SJCRH30 (cell line): ENCODE data around the gene MTMR1. TPM values are rescaled to one million over a fixed set of nuclear protein-coding genes. Genes with fewer than 3 reads are reported as not detected.

Experiments
- DNase-seq, 2 experiments: peaks; one replicate each; pipeline ENCODE4 v3.0.0-alpha.2; 2015 to 2020
- H3K27ac ChIP-seq: fragments of 250-450 bp; sonication (Bioruptor Pico); 2 replicates; pipeline ENCODE4 v1.5.1; 2020; ENCODE audit warnings: mild to moderate bottlenecking, moderate library complexity
- H3K27me3 ChIP-seq: fragments of 250-450 bp; sonication (Bioruptor Pico); 2 replicates; pipeline ENCODE4 v1.5.1; 2020; ENCODE audit warnings: mild to moderate bottlenecking, moderate library complexity
- H3K36me3 ChIP-seq: fragments of 250-450 bp; sonication (Bioruptor Pico); 2 replicates; pipeline ENCODE4 v1.5.1; 2020; ENCODE audit warnings: mild to moderate bottlenecking, moderate library complexity
- H3K4me1 ChIP-seq: fragments of 250-450 bp; sonication (Bioruptor Pico); 2 replicates; pipeline ENCODE4 v1.5.1; 2020; ENCODE audit warnings: mild to moderate bottlenecking, moderate library complexity
- H3K4me3 ChIP-seq: fragments of 250-450 bp; sonication (Bioruptor Pico); 2 replicates; pipeline ENCODE4 v1.5.1; 2020; ENCODE audit warnings: mild to moderate bottlenecking, moderate library complexity
- H3K9me3 ChIP-seq: fragments of 250-450 bp; sonication (Bioruptor Pico); replicated peaks from 2 replicates; pipeline ENCODE4 v1.5.1; 2020; ENCODE audit warnings: mild to moderate bottlenecking, moderate library complexity
- total RNA-seq: library from RNA; depleted of rRNA; stranded (reverse); fragments of >200 nt; shearing (Covaris generic); gene quantifications from 2 replicates; pipeline ENCODE4 v1.2.3, GENCODE V29; 2014

MTMR1 gene
- total RNA-seq, 1 experiment from 2014 or later, result 26.3 TPM

- no peak for DNase-seq
- no peak overlapping the region for H3K4me3 ChIP-seq
- no peaks in the 10 kb centered on the region for H3K9me3 ChIP-seq
- no peaks in the 10 kb centered on the region for H3K36me3 ChIP-seq
- H3K27ac ChIP-seq, result no peak overlapping the region
- no peaks in the 10 kb centered on the region for H3K27me3 ChIP-seq
- no peaks in the 10 kb centered on the region for H3K4me1 ChIP-seq
Measured at GRCh38 chrX:150712619-150713018, 19.4 kb downstream of the MTMR1 start.

GRCh38 chrX:150715184-150715583, 22.0 kb downstream of the MTMR1 start:
- Histone ChIP-seq H3K9me3 (no peaks in the 10 kb centered on the region), H3K4me1 (no peaks in the 10 kb centered on the region), H3K36me3 (no peaks in the 10 kb centered on the region), H3K27ac (no peak overlapping the region), H3K4me3 (no peak overlapping the region), H3K27me3 (no peaks in the 10 kb centered on the region)
- DNase-seq, result no peak

GRCh38 chrX:150719621-150720020, 26.4 kb downstream of the MTMR1 start:
- Histone ChIP-seq H3K36me3 (0 out of 2 replicates have a peak, but pooled peaks cover 2% of the 10 kb centered on the region), H3K4me3 (no peak overlapping the region)

GRCh38 chrX:150729956-150730355, 36.8 kb downstream of the MTMR1 start:
- H3K4me1 ChIP-seq, result no peaks in the 10 kb centered on the region
- H3K4me3 ChIP-seq, result no peak overlapping the region
- H3K9me3 ChIP-seq, result no peaks in the 10 kb centered on the region
- no peak overlapping the region for H3K27ac ChIP-seq
- peaks cover 12% of the 10 kb centered on the region for H3K36me3 ChIP-seq
- no peaks in the 10 kb centered on the region for H3K27me3 ChIP-seq
- no peak for DNase-seq

More at GRCh38 chrX:150719621-150720020, 26.4 kb downstream of the MTMR1 start:
- no peaks in the 10 kb centered on the region for H3K4me1 ChIP-seq
- H3K27me3 ChIP-seq, result no peaks in the 10 kb centered on the region
- DNase-seq, result no peak
- no peak overlapping the region for H3K27ac ChIP-seq
- no peaks in the 10 kb centered on the region for H3K9me3 ChIP-seq

GRCh38 chrX:150730719-150731118, 37.5 kb downstream of the MTMR1 start:
- H3K4me1 ChIP-seq, result no peaks in the 10 kb centered on the region
- no peak overlapping the region for H3K4me3 ChIP-seq
- no peak for DNase-seq
- peaks cover 12% of the 10 kb centered on the region for H3K36me3 ChIP-seq
- H3K27me3 ChIP-seq, result no peaks in the 10 kb centered on the region
- H3K9me3 ChIP-seq, result no peaks in the 10 kb centered on the region
- no peak overlapping the region for H3K27ac ChIP-seq

- Histone ChIP-seq H3K9me3 (no peaks in the 10 kb centered on the region), H3K36me3 (peaks cover 12% of the 10 kb centered on the region), H3K4me3 (no peak overlapping the region), H3K4me1 (no peaks in the 10 kb centered on the region), H3K27me3 (no peaks in the 10 kb centered on the region), H3K27ac (no peak overlapping the region)
- DNase-seq, result peak; percentile 6 to 11
Measured at GRCh38 chrX:150731795-150732194, 38.6 kb downstream of the MTMR1 start.

GRCh38 chrX:150736475-150736874, 43.3 kb downstream of the MTMR1 start:
- DNase-seq, result no peak
- H3K27ac ChIP-seq, result no peak overlapping the region

GRCh38 chrX:150752124-150752523, 58.9 kb downstream of the MTMR1 start:
- DNase-seq, result no peak
- Histone ChIP-seq H3K4me3 (no peak overlapping the region), H3K9me3 (no peaks in the 10 kb centered on the region), H3K27me3 (no peaks in the 10 kb centered on the region), H3K4me1 (no peaks in the 10 kb centered on the region), H3K27ac (no peak overlapping the region), H3K36me3 (no peaks in the 10 kb centered on the region)

More at GRCh38 chrX:150736475-150736874, 43.3 kb downstream of the MTMR1 start:
- Histone ChIP-seq H3K27me3 (no peaks in the 10 kb centered on the region), H3K4me1 (no peaks in the 10 kb centered on the region), H3K9me3 (no peaks in the 10 kb centered on the region), H3K36me3 (peaks cover 11% of the 10 kb centered on the region), H3K4me3 (no peak overlapping the region)

- H3K27ac ChIP-seq, result no peak overlapping the region
- H3K4me1 ChIP-seq, result no peaks in the 10 kb centered on the region
- H3K27me3 ChIP-seq, result no peaks in the 10 kb centered on the region
- H3K4me3 ChIP-seq, result no peak overlapping the region
- H3K36me3 ChIP-seq, result no peaks in the 10 kb centered on the region
- no peaks in the 10 kb centered on the region for H3K9me3 ChIP-seq
- DNase-seq, result no peak
Measured at GRCh38 chrX:150753357-150753756, 60.2 kb downstream of the MTMR1 start.

GRCh38 chrX:150753968-150754367, 60.8 kb downstream of the MTMR1 start:
- Histone ChIP-seq H3K4me1 (no peaks in the 10 kb centered on the region), H3K27me3 (no peaks in the 10 kb centered on the region), H3K36me3 (no peaks in the 10 kb centered on the region), H3K27ac (no peak overlapping the region), H3K9me3 (no peaks in the 10 kb centered on the region), H3K4me3 (no peak overlapping the region)
- DNase-seq, result no peak

GRCh38 chrX:150757371-150757770, 64.2 kb downstream of the MTMR1 start:
- no peaks in the 10 kb centered on the region for H3K9me3 ChIP-seq
- H3K4me1 ChIP-seq, result no peaks in the 10 kb centered on the region
- H3K27ac ChIP-seq, result no peak overlapping the region
- no peaks in the 10 kb centered on the region for H3K27me3 ChIP-seq
- no peaks in the 10 kb centered on the region for H3K36me3 ChIP-seq
- no peak for DNase-seq
- H3K4me3 ChIP-seq, result no peak overlapping the region

- H3K4me1 ChIP-seq, result no peaks in the 10 kb centered on the region
Measured at GRCh38 chrX:150759568-150760416, 66.6 kb downstream of the MTMR1 start.

GRCh38 chrX:150761176-150761818, 68.1 kb downstream of the MTMR1 start:
- Histone ChIP-seq H3K27ac (no peak overlapping the region), H3K27me3 (no peaks in the 10 kb centered on the region), H3K4me1 (no peaks in the 10 kb centered on the region), H3K36me3 (no peaks in the 10 kb centered on the region), H3K9me3 (no peaks in the 10 kb centered on the region), H3K4me3 (no peak overlapping the region)
- DNase-seq, result no peak

More at GRCh38 chrX:150759568-150760416, 66.6 kb downstream of the MTMR1 start:
- H3K27ac ChIP-seq, result no peak overlapping the region
- no peaks in the 10 kb centered on the region for H3K36me3 ChIP-seq
- no peaks in the 10 kb centered on the region for H3K27me3 ChIP-seq
- DNase-seq, result no peak
- H3K9me3 ChIP-seq, result no peaks in the 10 kb centered on the region
- H3K4me3 ChIP-seq, result no peak overlapping the region

- Histone ChIP-seq H3K4me3 (no peak overlapping the region), H3K36me3 (no peaks in the 10 kb centered on the region), H3K27ac (no peak overlapping the region), H3K9me3 (no peaks in the 10 kb centered on the region), H3K27me3 (no peaks in the 10 kb centered on the region), H3K4me1 (no peaks in the 10 kb centered on the region)
- no peak for DNase-seq
Measured at GRCh38 chrX:150761819-150762216, 68.6 kb downstream of the MTMR1 start.
